DMS53 treated with DMSO at 0.1 percent for 48 hours (cell line): Measurements from ENCODE around the gene OLR1.
A peak's percentile ranks its signal among the peaks of the same experiment; 100 is the strongest.
"Not testable (repeated sequence)": the region's sequence is repeated elsewhere in the genome, so short reads cannot be mapped to it uniquely, and the experiment has no call there.

Experiments
- DNase-seq: peaks from one replicate; lab custom pipeline; 2025; ENCODE audit not compliant: unreplicated experiment; lab: John Stamatoyannopoulos, UW

OLR1 gene

DNA sequence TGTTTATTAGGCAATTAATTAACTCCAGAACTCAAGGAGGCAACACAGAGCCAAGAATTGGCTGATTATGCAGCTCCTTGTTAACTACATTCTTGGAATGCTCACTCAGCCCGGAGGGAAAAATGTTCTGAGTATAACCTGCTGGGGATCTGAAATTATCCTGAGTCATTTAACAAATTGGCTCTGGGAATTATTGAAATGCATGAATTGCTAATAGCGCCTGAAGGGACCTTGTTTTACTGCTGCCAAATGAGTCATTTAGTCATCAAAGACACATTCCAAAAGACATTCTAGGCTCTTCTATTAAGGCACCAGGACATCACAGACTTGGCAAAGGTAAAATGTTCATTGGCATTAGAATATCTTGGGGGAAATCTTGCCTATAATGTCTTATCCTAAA is 19.9 kb upstream of the OLR1 start:
- no peak for DNase-seq

DNA sequence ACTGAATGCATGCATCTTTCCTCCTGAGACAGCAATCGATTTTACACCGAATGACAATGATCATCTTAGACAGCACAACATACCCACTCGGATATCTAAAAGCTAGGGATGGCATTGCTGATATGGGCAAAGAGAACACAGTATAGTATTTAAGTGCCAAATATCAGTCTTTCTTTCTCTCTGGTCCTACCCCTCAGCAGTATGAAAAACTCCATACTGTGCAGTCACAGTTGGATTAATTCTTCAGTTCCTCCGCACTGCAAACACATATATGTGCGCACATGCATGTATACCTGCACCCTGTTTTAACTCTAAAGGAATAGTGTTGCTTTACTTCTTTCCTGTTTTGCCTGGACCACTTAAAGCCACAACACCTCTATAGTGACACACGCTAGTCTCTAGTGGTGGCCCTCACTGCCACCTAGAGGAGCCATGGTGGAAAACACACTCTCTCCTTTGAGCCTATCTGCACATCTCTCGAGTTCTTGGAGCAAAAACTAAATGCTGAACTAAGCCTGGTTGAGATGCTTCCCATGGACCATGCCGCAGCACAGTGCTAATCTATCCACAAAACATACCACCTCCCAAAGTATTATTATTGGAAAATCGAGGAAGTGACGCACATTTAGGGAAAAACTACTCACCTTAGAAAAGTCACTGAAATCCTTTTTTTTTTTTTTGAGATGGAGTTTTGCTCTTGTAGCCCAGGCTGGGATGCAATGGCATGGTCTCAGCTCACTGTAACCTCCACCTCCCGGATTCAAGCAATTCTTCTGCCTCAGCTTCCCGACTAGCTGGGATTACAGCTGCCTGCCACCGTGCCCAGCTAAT is 18.8 kb upstream of the OLR1 start:
- peak; percentile 92 for DNase-seq

DNA sequence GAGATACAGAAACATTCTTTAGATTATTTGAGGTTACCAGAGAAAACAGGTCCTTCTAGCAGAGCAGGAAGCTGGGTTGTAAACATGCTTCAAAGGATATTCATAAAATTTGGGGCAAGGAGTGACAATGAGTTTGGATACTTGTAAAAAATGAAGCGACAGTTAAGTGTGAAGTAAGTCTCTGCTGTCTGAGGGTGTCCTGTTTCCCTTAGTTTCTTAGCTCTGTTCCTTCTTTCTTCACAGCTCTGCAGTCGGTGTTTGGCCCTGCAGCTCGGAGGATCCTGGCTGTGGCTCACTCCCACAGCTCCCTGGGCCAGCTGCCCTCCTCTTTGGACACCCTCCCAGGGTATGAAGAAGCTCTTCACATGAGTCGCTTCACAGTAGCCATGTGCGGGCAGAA is 17.7 kb upstream of the OLR1 start:
- no peak for DNase-seq

DNA sequence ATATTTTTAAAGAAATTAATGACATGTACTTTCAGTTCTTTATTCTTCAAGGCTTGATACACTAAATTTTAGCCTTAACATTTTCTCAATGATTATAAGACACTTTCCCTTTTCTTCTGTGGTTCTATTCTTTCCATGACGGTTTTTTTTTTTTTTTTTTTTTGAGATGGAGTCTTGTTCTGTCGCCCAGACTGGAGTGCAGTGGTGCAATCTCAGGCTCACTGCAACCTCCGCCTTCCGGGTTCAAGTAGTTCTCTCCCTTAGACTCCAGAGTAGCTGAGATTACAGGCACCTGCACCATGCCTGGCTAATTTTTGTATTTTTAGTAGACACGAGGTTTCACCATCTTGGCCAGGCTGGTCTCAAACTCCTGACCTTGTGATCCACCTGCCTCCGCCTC is 15.0 kb upstream of the OLR1 start:
- DNase-seq = not testable (repeated sequence)

DNA sequence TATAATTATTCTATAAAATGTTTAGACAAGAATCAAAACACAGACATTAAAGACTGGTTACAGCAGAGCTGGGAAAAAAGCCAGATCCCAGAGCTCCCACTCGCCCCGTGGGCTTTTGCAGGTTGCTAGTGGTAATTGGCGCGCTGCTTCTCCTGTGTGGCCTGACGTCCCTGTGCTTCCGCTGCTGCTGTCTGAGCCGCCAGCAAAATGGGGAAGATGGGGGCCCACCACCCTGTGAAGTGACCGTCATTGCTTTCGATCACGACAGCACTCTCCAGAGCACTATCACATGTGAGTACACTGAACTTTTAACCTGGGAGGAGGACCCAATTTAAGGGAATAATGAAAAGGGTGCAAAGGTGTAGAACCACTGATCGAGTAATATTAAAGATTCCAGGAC is 14.4 kb upstream of the OLR1 start:
- DNase-seq = no peak

DNA sequence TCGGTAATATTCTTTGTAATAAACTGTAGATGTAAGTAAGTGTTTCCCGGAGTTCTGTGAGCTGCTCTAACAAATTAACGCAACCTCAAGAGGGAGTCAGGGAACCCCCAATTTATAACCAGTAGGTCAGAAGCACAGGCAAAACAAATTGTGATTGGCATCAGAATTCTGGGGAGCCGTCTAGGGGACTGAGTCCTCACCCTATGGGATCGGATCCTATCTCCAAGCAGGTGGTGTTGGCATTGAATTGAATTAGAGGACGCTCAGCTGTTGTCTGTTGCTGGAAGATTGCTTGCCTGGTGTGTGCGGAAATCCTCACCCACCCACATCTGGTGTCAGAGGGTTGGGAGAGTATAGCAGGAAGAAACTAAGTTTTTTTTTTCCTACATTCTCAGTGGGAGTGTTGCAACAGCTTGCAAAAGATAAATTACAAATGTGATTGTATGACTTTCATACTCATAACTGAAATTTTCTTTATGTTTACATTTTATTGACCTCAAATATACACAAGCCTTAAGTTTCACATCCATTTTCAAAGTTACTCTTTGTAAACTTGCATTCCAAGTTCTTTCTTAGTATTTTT is 12.4 kb upstream of the OLR1 start:
- DNase-seq = no peak

DNA sequence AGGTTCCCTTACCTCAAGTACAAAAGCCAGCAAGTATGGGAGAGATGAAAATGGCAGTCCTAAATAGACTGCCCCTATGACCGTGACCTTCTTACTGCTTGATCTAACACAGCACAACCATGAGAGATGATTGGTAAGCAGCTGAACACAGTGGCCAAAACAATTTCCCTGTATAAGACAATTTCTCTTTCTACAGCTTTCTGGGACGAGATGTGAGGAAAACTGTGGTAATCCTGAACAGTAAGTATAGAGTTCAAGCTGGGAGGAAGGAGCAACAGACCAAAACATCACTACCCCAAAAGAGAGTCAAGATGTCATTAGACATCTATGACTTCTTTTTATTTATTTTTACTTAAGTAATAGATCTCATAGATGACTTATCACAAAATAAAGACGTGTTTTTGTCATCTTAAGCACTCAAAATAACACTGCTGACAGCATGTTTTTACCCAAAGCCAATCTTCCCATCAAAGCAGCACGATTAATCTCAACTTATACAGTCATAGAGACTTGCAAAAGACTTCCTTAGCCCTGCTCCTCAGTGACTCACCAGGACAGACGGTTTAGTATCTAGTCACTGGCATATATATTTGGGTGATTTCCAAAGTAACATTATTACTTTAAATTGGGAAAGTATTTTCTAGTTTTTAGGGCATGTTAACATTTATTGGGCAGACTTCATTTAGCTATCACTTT is 10.6 kb upstream of the OLR1 start:
- no peak for DNase-seq

DNA sequence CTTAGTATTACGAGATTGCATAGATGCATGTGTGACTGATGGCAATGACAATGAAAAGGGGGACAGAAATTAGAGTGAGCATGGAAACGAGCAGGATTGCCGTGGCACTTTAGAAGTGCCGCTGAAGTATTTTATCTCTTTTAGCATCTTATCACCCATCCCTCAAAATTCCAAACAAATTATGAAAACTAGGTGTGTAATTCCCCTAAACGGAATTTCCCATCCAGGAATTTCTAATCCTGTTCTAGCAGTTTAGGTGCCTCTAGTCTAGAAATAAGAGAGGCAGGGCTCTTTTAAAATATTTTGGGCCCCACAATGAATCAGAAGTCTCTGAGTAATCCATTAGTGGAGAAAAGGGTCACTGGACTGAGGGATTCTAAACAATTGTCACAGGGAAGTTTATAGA is 7.8 kb upstream of the OLR1 start:
- no peak for DNase-seq

DNA sequence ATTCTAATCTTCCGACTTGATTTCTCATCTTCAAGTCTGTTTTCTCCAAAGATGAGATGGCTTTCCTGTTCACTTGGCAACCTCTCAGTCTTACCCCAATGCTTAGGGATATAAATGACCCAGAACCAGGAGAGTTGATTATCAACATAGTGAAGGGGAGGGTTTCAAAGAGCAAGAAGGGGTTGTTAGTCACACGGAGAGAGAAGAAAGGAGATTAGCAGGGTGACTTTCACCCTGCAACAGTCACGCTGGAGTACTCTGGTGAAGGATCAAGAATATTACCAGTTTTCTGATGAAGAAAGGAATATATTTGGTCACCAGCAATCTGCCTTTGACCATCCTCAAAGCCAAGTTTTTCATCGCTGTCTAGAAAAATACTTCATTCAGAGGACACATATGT is 6.9 kb upstream of the OLR1 start, which contains the start of gene TMEM52B:
TSS of gene TMEM52B (plus strand) at position 212 of the 400 bp plus-strand sequence. CDS start 543 bp downstream, outside the sequence.
- no peak for DNase-seq

DNA sequence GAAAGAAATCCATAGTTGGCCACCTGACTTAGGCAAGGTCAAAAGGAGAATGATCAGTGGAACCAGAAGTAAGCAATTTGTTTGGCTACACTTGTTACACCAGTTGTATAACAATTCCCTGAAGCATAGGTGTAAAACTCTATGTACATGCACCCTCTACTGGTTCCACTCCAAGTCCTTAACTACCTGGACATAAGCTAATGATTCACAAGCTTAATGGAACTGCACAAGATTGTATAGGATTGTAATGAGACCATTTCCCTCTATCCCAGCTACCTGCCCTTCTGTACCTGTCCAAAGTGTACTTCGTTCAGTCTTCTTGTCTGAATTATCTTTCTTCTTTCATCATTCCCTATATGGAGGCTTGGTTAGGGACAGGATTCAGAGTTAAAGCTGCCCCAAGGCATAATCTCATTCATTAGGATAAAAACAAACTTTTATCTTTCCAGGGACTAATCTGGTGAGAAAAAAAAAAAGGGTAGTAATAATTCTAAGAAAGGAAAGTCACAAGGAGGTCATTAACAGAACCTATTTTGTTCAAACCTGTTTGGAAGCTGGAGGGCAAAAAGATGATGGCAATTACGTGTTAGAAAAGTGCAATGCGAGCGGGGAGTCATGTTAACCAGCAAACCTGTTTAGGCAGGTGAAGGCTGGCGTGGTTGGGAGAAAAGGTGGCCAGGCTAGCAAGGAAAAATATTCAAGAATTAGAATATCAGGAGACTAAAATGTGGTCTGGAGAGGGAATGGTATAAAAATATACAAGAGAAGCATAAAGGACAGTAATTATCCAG is 4.1 kb upstream of the OLR1 start:
- peak; percentile 36 for DNase-seq

DNA sequence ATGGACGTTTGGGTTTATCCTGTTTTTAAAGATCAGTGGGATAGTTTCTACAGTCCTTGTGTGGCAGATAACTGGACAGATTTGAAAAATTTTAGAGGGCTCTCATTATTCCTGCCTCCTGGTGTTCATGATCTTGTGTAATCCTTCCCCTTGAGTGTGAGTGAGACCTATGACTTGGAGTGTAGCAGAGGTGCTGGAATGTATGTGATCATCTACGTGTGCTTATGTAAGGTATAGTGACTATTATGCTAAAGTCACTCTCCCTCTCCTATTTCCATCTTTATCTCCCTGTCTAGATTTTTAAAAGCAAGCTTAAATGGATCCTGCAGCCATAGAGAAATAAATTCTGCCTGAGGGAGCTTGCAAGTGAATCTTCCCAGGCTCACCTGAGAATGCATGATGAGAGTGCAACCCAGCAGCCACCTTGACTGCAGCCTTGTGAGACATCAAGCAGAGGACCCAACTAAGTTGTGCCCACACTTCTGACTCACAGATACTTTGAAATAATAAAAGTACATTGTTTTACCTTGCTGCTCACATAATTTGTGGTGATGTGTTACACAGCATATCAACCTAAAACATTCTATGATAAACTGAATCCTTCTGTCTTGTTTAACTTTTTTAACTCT is 3.2 kb upstream of the OLR1 start:
- DNase-seq = no peak

DNA sequence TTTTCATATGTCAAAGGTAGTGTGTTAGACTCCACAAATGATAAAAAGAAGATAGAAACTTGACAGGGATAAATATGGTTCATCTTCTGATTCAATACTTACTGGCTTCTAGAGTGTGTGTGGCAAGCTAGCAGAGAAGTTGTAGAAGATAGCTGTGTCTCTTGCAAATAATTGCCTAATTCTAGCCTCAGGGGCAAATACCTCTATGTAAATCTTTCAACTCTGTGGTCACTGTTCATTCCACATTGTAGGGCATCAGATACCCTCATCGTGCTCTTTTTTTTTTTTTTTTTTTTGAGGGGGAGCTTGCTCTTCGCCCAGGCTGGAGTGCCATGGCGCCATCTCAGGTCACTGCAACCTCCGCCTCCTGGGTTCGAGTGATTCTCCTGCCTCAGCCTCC is 1.7 kb downstream of the OLR1 start:
- no peak for DNase-seq

DNA sequence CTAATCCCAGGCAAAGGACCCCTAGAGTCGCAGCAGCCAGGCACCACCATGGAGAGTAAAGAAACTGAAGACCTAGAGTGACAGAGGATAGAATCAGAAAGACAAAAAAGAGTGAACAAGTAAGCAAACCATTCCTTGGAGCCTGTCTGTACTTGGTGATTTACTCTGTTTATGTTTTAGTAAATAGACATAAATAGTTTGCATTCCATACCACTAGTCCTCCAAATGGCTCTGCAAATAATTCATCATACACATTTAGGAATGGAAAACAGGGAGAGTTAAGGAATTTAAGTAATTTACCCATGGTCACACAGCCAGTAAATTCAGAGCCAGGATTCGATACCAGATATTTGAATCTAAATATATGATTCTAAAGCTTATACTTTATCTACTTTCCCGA is 2.8 kb downstream of the OLR1 start:
- DNase-seq = no peak

DNA sequence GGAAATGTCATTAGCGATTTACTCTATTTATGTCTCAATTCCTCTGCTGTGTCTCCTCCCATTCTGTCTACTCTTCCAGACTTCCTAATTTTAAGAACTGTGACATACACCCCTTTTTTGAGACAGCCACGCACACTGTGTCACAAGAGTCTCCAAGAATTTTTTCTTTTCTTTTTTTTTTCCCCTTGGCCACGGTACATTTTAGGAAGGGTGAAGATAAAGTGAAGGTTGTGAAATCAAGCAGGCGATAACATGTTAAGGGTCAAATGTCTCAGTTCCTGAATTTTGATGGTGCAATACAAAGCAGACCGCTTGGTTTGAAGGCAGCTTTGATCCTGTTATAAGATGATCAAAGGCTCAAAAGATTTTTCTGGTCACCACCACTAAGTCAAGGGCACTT is 4.3 kb downstream of the OLR1 start:
- no peak for DNase-seq

DNA sequence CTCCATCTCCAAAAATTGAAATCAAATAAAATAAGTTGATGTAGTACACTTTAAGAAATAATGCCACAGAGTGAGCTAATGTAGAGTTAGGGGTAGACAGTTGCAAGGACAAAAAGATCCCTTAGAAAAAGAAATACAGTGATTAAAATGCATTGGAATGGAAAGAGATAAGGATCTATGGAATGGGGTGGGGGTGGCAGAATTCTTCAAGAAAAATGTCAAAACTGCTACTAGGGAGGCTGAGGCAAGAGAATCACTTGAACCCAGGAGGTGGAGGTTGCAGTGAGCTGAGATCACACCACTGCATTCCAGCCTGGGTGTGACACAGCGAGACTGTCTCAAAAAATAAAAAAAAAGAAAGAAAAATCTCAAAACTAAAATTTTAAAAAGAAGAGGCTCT is 6.5 kb downstream of the OLR1 start:
- DNase-seq = no peak

DNA sequence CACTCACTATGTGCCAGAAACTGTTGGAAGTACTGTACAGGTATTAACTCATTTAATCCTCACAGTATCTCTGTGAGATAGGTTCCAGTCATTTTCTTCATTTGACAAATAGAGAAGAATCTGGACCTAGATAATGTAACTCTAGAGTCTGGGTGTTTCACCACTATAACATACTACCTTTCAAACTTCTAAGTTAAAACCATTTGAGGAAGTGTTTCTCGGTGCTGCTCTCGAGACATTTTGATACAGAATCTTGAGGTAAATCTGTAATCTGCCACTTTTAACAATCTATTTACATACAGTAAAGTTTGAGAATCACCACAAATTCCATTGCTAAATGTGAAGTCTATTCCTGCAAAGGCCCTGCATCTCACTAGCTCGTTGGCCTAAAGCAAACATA is 8.8 kb downstream of the OLR1 start:
- no peak for DNase-seq

DNA sequence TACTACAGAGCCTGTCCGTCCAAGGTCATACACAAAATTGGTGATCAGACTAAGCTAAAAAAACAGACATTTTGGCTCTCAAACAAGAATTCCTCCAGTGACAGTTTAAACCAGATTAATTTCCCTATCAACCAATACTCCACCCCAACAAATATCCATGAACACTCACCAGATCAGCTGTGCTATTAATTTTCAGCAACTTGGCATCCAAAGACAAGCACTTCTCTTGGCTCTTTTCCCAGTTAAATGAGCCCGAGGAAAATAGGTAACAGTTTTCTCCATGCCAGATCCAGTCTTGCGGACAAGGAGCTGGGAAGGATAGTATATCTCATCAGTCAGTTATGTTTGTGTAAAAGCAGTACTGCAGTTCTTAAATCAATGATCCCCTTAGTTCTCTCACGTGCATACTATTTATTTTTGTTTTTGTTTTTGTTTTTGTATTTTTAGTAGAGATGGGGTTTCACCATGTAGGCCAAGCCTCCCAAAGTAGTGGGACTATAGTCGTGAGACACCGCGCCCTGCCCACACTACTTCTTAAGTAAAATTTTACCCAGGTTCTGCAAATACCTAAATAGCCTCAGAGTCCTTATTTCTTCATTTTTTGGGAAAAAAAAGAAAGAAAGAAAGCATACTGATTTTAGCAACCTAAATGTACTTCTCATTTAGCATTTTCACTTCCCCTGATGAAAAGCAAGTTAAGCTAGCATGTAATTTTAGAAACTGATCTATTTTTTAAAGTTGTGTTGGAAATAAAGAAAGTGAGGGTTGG is 11.1 kb downstream of the OLR1 start:
- no peak for DNase-seq

DNA sequence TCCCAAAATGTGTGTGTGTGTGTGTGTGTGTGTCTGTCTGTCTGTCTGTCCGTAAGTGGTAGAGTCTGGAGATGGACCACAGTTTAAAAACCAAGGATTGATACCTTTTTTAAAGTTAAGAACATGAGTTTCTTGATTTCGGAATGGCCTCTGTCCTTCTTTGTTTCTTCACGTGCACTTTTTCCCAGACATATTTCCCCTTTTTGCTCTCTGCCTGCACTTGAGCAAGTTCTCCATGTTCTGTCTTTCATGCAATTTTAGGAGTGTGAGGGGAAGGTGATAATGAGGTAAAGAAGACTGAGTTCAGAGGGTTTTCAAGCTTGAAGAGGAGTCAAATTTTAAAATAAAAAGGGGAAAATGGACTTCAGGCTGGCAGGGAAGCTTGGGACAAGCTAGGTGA is 12.7 kb downstream of the OLR1 start:
- no peak for DNase-seq

DNA sequence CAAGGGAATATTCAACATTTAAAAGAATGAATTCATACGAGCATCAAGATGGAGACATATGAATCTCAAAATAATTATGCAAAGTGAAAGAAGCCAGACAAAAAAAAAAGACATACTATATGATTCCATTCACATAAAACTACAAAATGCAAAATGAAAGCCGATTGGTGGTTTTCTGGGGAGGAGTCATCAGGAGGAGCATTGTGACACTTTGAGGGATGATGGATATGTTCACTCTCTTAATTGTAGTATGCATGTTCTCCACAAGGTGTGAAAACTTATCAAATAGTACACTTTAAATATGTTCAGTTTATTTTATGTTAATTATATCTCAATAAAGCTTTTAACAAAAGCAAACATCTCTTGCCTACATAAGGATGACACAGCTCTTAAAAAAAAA is 13.5 kb downstream of the OLR1 start:
- no peak for DNase-seq

DNA sequence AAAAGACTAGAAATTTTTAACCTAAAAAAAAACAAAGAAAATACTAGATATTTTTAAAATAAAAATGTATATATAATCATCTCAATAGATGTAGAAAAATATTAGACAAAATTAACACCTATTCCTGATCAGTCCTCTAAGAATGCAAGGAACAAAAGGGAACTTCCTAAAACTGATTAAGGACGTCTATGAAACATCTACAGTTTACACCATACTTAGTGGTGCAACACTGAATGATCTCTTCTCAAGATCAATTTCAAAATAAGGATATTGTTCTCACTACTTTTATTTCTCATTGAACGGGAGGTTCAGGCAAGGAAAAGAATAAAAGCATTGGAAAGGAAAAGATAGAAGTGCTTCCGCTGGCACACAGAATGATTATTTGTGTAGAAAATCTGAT is 16.0 kb downstream of the OLR1 start:
- DNase-seq = no peak
